HCT116 (cell line): Measurements from ENCODE around the gene DDX10. TPM values are rescaled to one million over a fixed set of nuclear protein-coding genes. Genes with fewer than 3 reads are reported as not detected.

Experiments
- ATAC-seq: fragments of 200-7000 bp; cut with Tn5 transposase; 2 replicates; pipeline ENCODE4 v1.9.1; 2020; ENCODE audit warnings: mild to moderate bottlenecking, moderate library complexity
- BruUV-seq: library from RNA; stranded (reverse); fragments of 400-500 nt; replicated peaks from 2 replicates; lab custom pipeline; 2021; lab: Mats Ljungman, UMichigan
- CTCF ChIA-PET: fragments of 300-600 bp; sonication (Branson Sonifier 250); formaldehyde crosslinking; loops from one replicate; lab custom pipeline; 2021; ENCODE audit warnings: antibody characterized with exemption; lab: Charles Lee
- POLR2A ChIA-PET: fragments of 300-600, 350-600 bp; sonication (Branson Sonifier 250); formaldehyde crosslinking; loops from one replicate; lab custom pipeline; 2021; ENCODE audit warnings: antibody characterized with exemption; lab: Charles Lee
- RAD21 ChIA-PET, 2 experiments: fragments of 300-600 bp; sonication (Branson Sonifier 250); formaldehyde crosslinking; loops; one replicate each; lab custom pipeline; 2023; ENCODE audit warnings: low total read pairs in 2 of 2; ENCODE audit not compliant: uncharacterized antibody in 2 of 2, unreplicated experiment in 2 of 2, low non-redundant PET in 1 of 2; lab: Charles Lee
- DNase-seq: peaks from one replicate; pipeline ENCODE4 v3.0.0-alpha.2; 2010; ENCODE audit warnings: low read depth, low spot score
- H2AFZ ChIP-seq: fragments of 200-600 bp; shearing (Covaris generic), sonication (generic); 2 replicates; pipeline ENCODE4 v1.6.1; 2017; ENCODE audit warnings: low read depth, mixed run types, mixed read lengths, antibody characterized with exemption, low read length; ENCODE audit not compliant: poor library complexity, severe bottlenecking
- H3K27ac ChIP-seq: 2 replicates; pipeline ENCODE4 v1.5.1; 2012; ENCODE audit warnings: low read depth, low read length
- H3K27me3 ChIP-seq: fragments of 200-600 bp; sonication (generic); 2 replicates; pipeline ENCODE4 v1.6.1; 2016; ENCODE audit warnings: mixed run types, low read length, mixed read lengths; ENCODE audit not compliant: insufficient read depth
- H3K36me3 ChIP-seq, 2 experiments: fragments of 200-500 bp in 1 of 2; fragments of 200-600 bp in 1 of 2; sonication (Bioruptor generic) in 1 of 2; sonication (generic) in 1 of 2; 2 replicates each; pipeline versions ENCODE4 v1.5.1 to v1.6.1; 2014 to 2016; ENCODE audit warnings: low read length in 2 of 2, inconsistent platforms in 1 of 2, mixed read lengths in 1 of 2, mixed run types in 1 of 2; ENCODE audit not compliant: insufficient read depth in 2 of 2, control insufficient read depth in 1 of 2
- H3K4me1 ChIP-seq, 2 experiments: fragments of 200-600 bp in 1 of 2; sonication (generic) in 1 of 2; 2 replicates each; pipeline versions ENCODE4 v1.5.1 to v1.6.1; 2012 to 2017; ENCODE audit warnings: low read length in 2 of 2, inconsistent platforms in 1 of 2, mild to moderate bottlenecking in 1 of 2, mixed read lengths in 1 of 2, mixed run types in 1 of 2, moderate library complexity in 1 of 2; ENCODE audit not compliant: insufficient read depth in 2 of 2, control insufficient read depth in 1 of 2
- H3K4me2 ChIP-seq: fragments of 200-600 bp; sonication (generic); 2 replicates; pipeline ENCODE4 v1.6.1; 2017; ENCODE audit warnings: mixed run types, low read length, mixed read lengths
- H3K4me3 ChIP-seq, 2 experiments: fragments of 200-600 bp in 1 of 2; sonication (generic) in 1 of 2; replicated peaks in 1 of 2; 2 replicates each; pipeline ENCODE4 v1.5.1; 2011 to 2016; ENCODE audit warnings: low read length in 2 of 2, control low read depth in 1 of 2, low read depth in 1 of 2, mild to moderate bottlenecking in 1 of 2, mixed read lengths in 1 of 2, mixed run types in 1 of 2
- H3K79me2 ChIP-seq: fragments of 200-600 bp; sonication (generic); 2 replicates; pipeline ENCODE4 v1.6.1; 2017; ENCODE audit warnings: mild to moderate bottlenecking, mixed run types, low read length, moderate library complexity, mixed read lengths; ENCODE audit not compliant: insufficient read depth
- H3K9ac ChIP-seq: fragments of 200-600 bp; sonication (generic); 2 replicates; pipeline ENCODE4 v1.6.1; 2016; ENCODE audit warnings: low read length, mixed read lengths
- H3K9me2 ChIP-seq: fragments of 200-600 bp; sonication (generic), shearing (Covaris generic); 2 replicates; pipeline ENCODE4 v1.6.1; 2017; ENCODE audit warnings: mixed run types, mild to moderate bottlenecking, moderate library complexity; ENCODE audit not compliant: insufficient read depth
- H3K9me3 ChIP-seq, 2 experiments: fragments of 200-500 bp in 1 of 2; fragments of 200-600 bp in 1 of 2; sonication (Bioruptor generic) in 1 of 2; sonication (generic) in 1 of 2; 2 replicates each; pipeline ENCODE4 v1.6.1; 2014 to 2017; ENCODE audit warnings: low read length in 2 of 2, mixed read lengths in 2 of 2, inconsistent platforms in 1 of 2, low read depth in 1 of 2, mild to moderate bottlenecking in 1 of 2, mixed run types in 1 of 2, moderate library complexity in 1 of 2; ENCODE audit not compliant: control insufficient read depth in 1 of 2, insufficient read depth in 1 of 2
- H4K20me1 ChIP-seq: fragments of 200-600 bp; sonication (generic), shearing (Covaris generic); 2 replicates; pipeline ENCODE4 v1.6.1; 2017; ENCODE audit warnings: mixed run types, mild to moderate bottlenecking, moderate library complexity; ENCODE audit not compliant: insufficient read depth
- CBX3 ChIP-seq: IDR thresholded peaks from 2 replicates; pipeline ENCODE4 v1.6.1; 2012; ENCODE audit warnings: low read depth
- EGR1 ChIP-seq: IDR thresholded peaks from 2 replicates; pipeline ENCODE4 v1.6.1; 2012; ENCODE audit warnings: low read depth
- ELF1 ChIP-seq: IDR thresholded peaks from 2 replicates; pipeline ENCODE4 v1.6.1; 2012; ENCODE audit warnings: low read depth, borderline replicate concordance
- EZH2phosphoT487 ChIP-seq: fragments of 200-600 bp; IDR thresholded peaks from 2 replicates; pipeline ENCODE4 v1.6.1; 2018; ENCODE audit warnings: antibody characterized with exemption, borderline replicate concordance
- POLR2AphosphoS5 ChIP-seq: IDR thresholded peaks from 2 replicates; pipeline ENCODE4 v1.6.1; 2011; ENCODE audit warnings: mild to moderate bottlenecking, low read depth, low read length, moderate library complexity
- RAD21 ChIP-seq: IDR thresholded peaks from 2 replicates; pipeline ENCODE4 v1.6.1; 2012; ENCODE audit warnings: low read depth, mild to moderate bottlenecking
- SP1 ChIP-seq: IDR thresholded peaks from 2 replicates; pipeline ENCODE4 v1.6.1; 2012; ENCODE audit warnings: low read depth
- ZNF274 ChIP-seq: fragments of 200-500 bp; sonication (Bioruptor generic); IDR thresholded peaks from 2 replicates; pipeline ENCODE4 v1.6.1; 2014; ENCODE audit warnings: mild to moderate bottlenecking, low read depth, low read length, inconsistent platforms
- intact Hi-C: fragments of 100-400 bp; cut with micrococcal nuclease; formaldehyde crosslinking; loops from 2 replicates; pipeline ENCODE4 v1.10.0; 2022
- total RNA-seq: library from RNA; stranded (reverse); gene quantifications from one replicate; pipeline ENCODE4 v1.2.1, GENCODE V29; 2021; ENCODE audit not compliant: unreplicated experiment
- TF ChIP-seq, protein P1 (sequence below): IDR thresholded peaks from 2 replicates; pipeline ENCODE4 v1.6.1; 2012; ENCODE audit warnings: low read depth
- TF ChIP-seq, protein P2 (sequence below): IDR thresholded peaks from 2 replicates; pipeline ENCODE4 v1.6.1; 2012

The DDX10 gene
- total RNA-seq, 1 experiment from 2014 or later = 66.5 TPM

DNA sequence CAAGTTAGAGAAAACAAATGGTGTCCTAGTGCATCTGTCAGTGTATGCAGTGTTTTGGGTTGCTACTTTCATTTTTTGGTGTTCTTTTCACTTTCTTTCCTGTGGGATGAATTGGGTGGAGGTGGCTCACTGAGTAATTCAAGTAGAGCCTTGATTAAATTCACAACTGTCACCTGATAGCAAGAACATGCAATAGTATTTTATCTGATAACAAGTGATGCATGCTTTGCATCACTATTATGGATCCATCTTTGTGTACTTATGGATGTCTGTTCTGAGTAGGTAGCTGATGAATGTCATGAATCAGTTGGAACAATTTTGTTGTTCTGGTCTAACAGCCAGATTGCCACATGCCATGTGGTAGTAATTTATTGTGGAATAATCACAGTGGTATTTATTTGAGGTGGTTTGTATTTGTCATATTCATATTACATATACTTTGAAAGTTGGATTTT, 87.5 kb downstream of the DDX10 start (continued):
- TF ChIP-seq, protein P1, sequence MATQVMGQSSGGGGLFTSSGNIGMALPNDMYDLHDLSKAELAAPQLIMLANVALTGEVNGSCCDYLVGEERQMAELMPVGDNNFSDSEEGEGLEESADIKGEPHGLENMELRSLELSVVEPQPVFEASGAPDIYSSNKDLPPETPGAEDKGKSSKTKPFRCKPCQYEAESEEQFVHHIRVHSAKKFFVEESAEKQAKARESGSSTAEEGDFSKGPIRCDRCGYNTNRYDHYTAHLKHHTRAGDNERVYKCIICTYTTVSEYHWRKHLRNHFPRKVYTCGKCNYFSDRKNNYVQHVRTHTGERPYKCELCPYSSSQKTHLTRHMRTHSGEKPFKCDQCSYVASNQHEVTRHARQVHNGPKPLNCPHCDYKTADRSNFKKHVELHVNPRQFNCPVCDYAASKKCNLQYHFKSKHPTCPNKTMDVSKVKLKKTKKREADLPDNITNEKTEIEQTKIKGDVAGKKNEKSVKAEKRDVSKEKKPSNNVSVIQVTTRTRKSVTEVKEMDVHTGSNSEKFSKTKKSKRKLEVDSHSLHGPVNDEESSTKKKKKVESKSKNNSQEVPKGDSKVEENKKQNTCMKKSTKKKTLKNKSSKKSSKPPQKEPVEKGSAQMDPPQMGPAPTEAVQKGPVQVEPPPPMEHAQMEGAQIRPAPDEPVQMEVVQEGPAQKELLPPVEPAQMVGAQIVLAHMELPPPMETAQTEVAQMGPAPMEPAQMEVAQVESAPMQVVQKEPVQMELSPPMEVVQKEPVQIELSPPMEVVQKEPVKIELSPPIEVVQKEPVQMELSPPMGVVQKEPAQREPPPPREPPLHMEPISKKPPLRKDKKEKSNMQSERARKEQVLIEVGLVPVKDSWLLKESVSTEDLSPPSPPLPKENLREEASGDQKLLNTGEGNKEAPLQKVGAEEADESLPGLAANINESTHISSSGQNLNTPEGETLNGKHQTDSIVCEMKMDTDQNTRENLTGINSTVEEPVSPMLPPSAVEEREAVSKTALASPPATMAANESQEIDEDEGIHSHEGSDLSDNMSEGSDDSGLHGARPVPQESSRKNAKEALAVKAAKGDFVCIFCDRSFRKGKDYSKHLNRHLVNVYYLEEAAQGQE = no peak
- TF ChIP-seq POLR2AphosphoS5 = no peak
- no peak for TF ChIP-seq RAD21
- no peak for TF ChIP-seq CBX3
- TF ChIP-seq ZNF274 = no peak
- no peak for TF ChIP-seq SP1
- TF ChIP-seq, protein P2, sequence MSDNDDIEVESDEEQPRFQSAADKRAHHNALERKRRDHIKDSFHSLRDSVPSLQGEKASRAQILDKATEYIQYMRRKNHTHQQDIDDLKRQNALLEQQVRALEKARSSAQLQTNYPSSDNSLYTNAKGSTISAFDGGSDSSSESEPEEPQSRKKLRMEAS = no peak
- TF ChIP-seq EZH2phosphoT487 = no peak
- no peak for TF ChIP-seq EGR1

DNA sequence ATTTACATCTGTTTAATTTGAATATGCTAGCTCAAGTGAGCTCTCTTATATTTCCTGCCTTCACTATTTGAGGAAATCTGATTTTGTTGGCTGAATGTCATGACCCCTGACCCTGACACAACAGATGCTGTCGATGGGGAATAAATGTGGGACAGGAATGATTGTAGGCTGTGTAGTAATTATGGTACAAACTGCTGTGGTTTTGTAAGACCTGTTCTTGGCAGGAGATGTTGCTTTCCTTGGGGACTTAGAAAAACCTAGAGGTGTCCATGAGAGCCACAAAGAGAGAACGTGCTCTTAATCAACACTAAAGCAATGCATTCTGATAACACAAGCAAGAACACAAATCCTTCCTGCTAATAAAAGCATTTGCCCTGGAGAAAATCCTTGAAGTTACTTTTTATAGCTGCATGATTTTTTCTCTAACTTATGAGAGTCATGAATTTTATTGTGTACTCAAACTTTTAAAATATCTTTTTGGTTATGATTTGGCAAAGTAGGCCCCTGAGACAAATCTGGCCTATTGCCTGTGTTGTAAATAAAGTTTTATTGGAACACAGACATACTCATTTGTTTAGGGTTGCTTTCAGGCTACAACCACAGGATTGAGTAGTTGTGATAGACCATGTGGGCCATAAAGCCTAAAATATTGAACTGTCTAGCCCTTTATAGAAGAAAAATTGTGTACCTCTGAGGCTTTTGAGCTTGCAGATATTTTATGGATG, 90.2 kb downstream of the DDX10 start:
- H3K4me2 ChIP-seq = no peak overlapping the region
- ChIA-PET POLR2A (no interaction called here), CTCF (interaction anchor here (1.2 to 1.6 kb wide), 2 partner anchors 20 to 21 kb away, joined by 3 to 4 read pairs; no protein-coding TSS in a partner anchor), RAD21 (no interaction called here)
- no peaks in the 10 kb centered on the region; the same call in 1 of the 2 replicates for H4K20me1 ChIP-seq
- no peak overlapping the region for H2AFZ ChIP-seq
- no peak overlapping the region for H3K9ac ChIP-seq
- no peaks in the 10 kb centered on the region for H3K9me2 ChIP-seq
- no peaks in the 10 kb centered on the region for H3K9me3 ChIP-seq
- no TSS peak for BruUV-seq
- ATAC-seq = no peak
- H3K36me3 ChIP-seq = no peaks in the 10 kb centered on the region
- no peak overlapping the region for H3K27ac ChIP-seq
- H3K4me3 ChIP-seq = no peak overlapping the region
- DNase-seq = no peak
- TF ChIP-seq ELF1 = no peak
- peaks cover 93% of the 10 kb centered on the region for H3K79me2 ChIP-seq
- intact Hi-C loops = no loop called here
- H3K27me3 ChIP-seq = no peaks in the 10 kb centered on the region
- no peaks in the 10 kb centered on the region for H3K4me1 ChIP-seq
